ENCODE measurements around the gene COQ2. TPM values are rescaled to one million over a fixed set of nuclear protein-coding genes. Genes with fewer than 3 reads are reported as not detected.

COQ2 gene, protein sequence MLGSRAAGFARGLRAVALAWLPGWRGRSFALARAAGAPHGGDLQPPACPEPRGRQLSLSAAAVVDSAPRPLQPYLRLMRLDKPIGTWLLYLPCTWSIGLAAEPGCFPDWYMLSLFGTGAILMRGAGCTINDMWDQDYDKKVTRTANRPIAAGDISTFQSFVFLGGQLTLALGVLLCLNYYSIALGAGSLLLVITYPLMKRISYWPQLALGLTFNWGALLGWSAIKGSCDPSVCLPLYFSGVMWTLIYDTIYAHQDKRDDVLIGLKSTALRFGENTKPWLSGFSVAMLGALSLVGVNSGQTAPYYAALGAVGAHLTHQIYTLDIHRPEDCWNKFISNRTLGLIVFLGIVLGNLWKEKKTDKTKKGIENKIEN
- total RNA-seq (2014; rRNA removed; shearing (Covaris generic)): 10.6 and 13.5 TPM in 2 replicates

DNA sequence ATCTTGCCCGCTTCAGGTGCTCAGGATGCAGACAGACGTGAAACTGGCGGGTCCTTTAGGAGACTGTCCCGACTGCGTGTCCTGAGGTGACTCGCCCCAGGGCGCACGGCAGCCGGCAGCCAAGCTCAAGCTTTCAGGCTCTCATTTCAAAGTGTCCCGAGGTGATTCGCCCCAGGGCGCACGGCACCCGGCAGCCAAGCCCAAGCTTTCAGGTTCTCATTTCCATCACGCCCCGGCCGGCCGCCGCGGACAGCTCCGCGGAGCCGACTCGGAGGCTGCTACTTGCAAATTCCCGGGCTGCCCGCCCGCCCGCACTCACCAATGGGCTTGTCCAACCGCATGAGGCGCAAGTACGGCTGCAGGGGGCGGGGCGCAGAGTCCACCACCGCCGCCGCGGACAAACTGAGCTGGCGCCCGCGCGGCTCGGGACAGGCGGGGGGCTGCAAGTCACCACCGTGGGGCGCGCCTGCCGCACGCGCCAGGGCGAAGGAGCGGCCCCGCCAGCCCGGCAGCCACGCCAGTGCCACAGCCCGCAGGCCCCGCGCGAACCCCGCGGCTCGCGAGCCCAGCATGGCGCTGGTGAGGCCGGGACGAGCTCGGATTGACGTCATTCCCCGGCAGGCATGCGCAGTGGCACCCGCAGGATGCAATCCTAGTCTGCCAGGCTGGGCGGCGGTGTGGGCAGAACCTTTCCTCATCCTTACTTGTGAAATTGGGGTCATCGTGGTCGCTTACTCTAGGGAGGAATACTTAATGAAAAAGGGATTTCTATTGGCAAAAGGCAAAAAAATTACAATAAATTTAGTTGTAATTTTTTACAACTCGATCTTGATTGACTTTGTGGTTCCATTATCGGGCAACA is at the start of gene COQ2:
TSS of gene COQ2 (minus strand) at position 606 of the 862 bp plus-strand sequence. CDS start at position 572, 34 bp downstream.

Small RNA genes within 50 kb of the gene (small RNA-seq; reads per million reads assigned to genes)
- not detected for gene AC114781.3

Other genes starting within 250 kb of the COQ2 start
- gene COPS4, start 249.6 kb downstream of the COQ2 start, total RNA-seq (2014; rRNA removed; shearing (Covaris generic)): 40.0 and 42.7 TPM in 2 replicates
- gene PLAC8, start 170.1 kb downstream of the COQ2 start, total RNA-seq (2014; rRNA removed; shearing (Covaris generic)): 6.5 and 7.5 TPM in 2 replicates
- 2.4 and 2.7 TPM in 2 replicates for gene HPSE, start 50.0 kb upstream of the COQ2 start, total RNA-seq (2014; rRNA removed; shearing (Covaris generic))
- 15.3 and 17.7 TPM in 2 replicates for gene HELQ, start 171.0 kb upstream of the COQ2 start, total RNA-seq (2014; rRNA removed; shearing (Covaris generic))
- 26.4 and 30.2 TPM in 2 replicates for gene MRPS18C, start 171.3 kb upstream of the COQ2 start, total RNA-seq (2014; rRNA removed; shearing (Covaris generic))
- gene ABRAXAS1, start 200.3 kb upstream of the COQ2 start, total RNA-seq (2014; rRNA removed; shearing (Covaris generic)): 3.8 and 8.4 TPM in 2 replicates